Left ventricle myocardium superior (tissue), 1 donor: Measurements from ENCODE around the gene FAM193B. TPM values are rescaled to one million over a fixed set of nuclear protein-coding genes. Genes with fewer than 3 reads are reported as not detected.

ENCODE experiments used
- ATAC-seq: fragments of 200-7000 bp; cut with Tn5 transposase; one replicate; pipeline ENCODE4 v1.9.1; 2020; ENCODE audit warnings: mild to moderate bottlenecking, moderate library complexity
- DNase-seq: peaks from one replicate; pipeline ENCODE4 v3.0.0-alpha.2; 2020
- intact Hi-C: fragments of 100-400 bp; cut with micrococcal nuclease; formaldehyde crosslinking; loops from one replicate; pipeline ENCODE4 v1.11.0; 2022
- long read RNA-seq: library from polyadenylated mRNA; unstranded; transcript quantifications from one replicate; pipeline ENCODE4 v2.0.0, GENCODE V29; 2021
- total RNA-seq: library from RNA; stranded (reverse); fragmentation: NEBNext Ultra II Directional; extraction: Animal tissue kit (Norgen Biotek cat#: 25700); gene quantifications from one replicate; pipeline ENCODE4 v1.2.1, GENCODE V29; 2021
- donor health status: DM: no; HTN: yes; CAD: no; lungs with severe emphysema.

The FAM193B gene
- total RNA-seq, result 26.4 TPM
- long read RNA-seq, transcript FAM193B-204 (4 exons, 1,870 nt), result major isoform, 5 of 26 reads
- long read RNA-seq, partial matches to known transcripts, result 5 of 26 reads
- long read RNA-seq, other reads (novel, unspliced or antisense), result 13 of 26 reads

GRCh38 chr5:177554474-177555111, at the start of gene FAM193B:
FAM193B (minus strand) TSS chr5:177554563; CDS start chr5:177554458, 105 bp downstream.
- ATAC-seq (peak; percentile 96), DNase-seq (peak; percentile 97)
- intact Hi-C loops, result no loop called here

GRCh38 chr5:177604116-177604521, 49.8 kb upstream of the FAM193B start:
- intact Hi-C loops, result no loop called here
- DNase-seq, result no peak

GRCh38 chr5:177603631-177604030, 49.3 kb upstream of the FAM193B start:
- DNase-seq, result no peak
- intact Hi-C loops, result no loop called here
- no peak for ATAC-seq

More at GRCh38 chr5:177604116-177604521, 49.8 kb upstream of the FAM193B start:
- ATAC-seq, result no peak

GRCh38 chr5:177602458-177602830, 48.1 kb upstream of the FAM193B start:
- DNase-seq (no peak), ATAC-seq (no peak)
- intact Hi-C loops, result no loop called here

- intact Hi-C loops, result no loop called here
- no peak for DNase-seq
- no peak for ATAC-seq
These were observed 47.5 kb upstream of the FAM193B start for GRCh38 chr5:177601577-177602457.

GRCh38 chr5:177601126-177601525, 46.8 kb upstream of the FAM193B start:
- intact Hi-C loops, result no loop called here
- DNase-seq (no peak), ATAC-seq (no peak)

GRCh38 chr5:177600508-177601018, 46.2 kb upstream of the FAM193B start:
- DNase-seq (no peak), ATAC-seq (no peak)
- intact Hi-C loops, result no loop called here

GRCh38 chr5:177599731-177600507, 45.6 kb upstream of the FAM193B start, which contains the start of gene B4GALT7:
B4GALT7 (plus strand) TSS chr5:177600132; CDS start chr5:177600211, 79 bp downstream.
- DNase-seq (peak; percentile 93), ATAC-seq (peak; percentile 98)
- intact Hi-C loops, result no loop called here

GRCh38 chr5:177598477-177598876, 44.1 kb upstream of the FAM193B start:
- intact Hi-C loops, result no loop called here
- ATAC-seq (no peak), DNase-seq (no peak)

GRCh38 chr5:177596775-177597238, 42.4 kb upstream of the FAM193B start:
- no peak for DNase-seq
- no peak for ATAC-seq
- intact Hi-C loops, result no loop called here

- intact Hi-C loops, result no loop called here
- ATAC-seq (no peak), DNase-seq (no peak)
These were observed 41.8 kb upstream of the FAM193B start for GRCh38 chr5:177595991-177596774.

GRCh38 chr5:177595026-177595585, 40.7 kb upstream of the FAM193B start:
- ATAC-seq, result no peak
- intact Hi-C loops, result no loop called here
- no peak for DNase-seq

- no peak for ATAC-seq
- intact Hi-C loops, result no loop called here
These were observed 39.7 kb upstream of the FAM193B start for GRCh38 chr5:177594071-177594470.

GRCh38 chr5:177593511-177593910, 39.1 kb upstream of the FAM193B start:
- intact Hi-C loops, result no loop called here
- no peak for ATAC-seq
- DNase-seq, result no peak

More at GRCh38 chr5:177594071-177594470, 39.7 kb upstream of the FAM193B start:
- DNase-seq, result no peak

- ATAC-seq, result no peak
- intact Hi-C loops, result no loop called here
- no peak for DNase-seq
These were observed 38.5 kb upstream of the FAM193B start for GRCh38 chr5:177592905-177593304.

- intact Hi-C loops, result no loop called here
- ATAC-seq (peak; percentile 99), DNase-seq (peak; percentile 92)
These were observed 37.9 kb upstream of the FAM193B start, which contains the start of gene TMED9 for GRCh38 chr5:177592010-177592834. TMED9 (plus strand) TSS chr5:177592203; CDS start chr5:177592215, 12 bp downstream.

- no peak for ATAC-seq
- intact Hi-C loops, result no loop called here
- no peak for DNase-seq
These were observed 37.3 kb upstream of the FAM193B start for GRCh38 chr5:177591690-177592009.
